DND-41 (cell line): ENCODE results near the gene ADTRP.

Experiments used
- ATAC-seq: fragments of 200-7000 bp; cut with Tn5 transposase; 3 replicates; pipeline ENCODE4 v1.9.1; 2021; ENCODE audit warnings: low read depth; ENCODE audit not compliant: insufficient read depth
- DNase-seq: peaks from one replicate; pipeline ENCODE4 v3.0.0-alpha.2; 2020
- H2AFZ ChIP-seq: 2 replicates; pipeline ENCODE4 v1.6.0; 2012; ENCODE audit warnings: low read depth, low read length
- H3K27ac ChIP-seq: 2 replicates; pipeline ENCODE4 v1.5.1; 2012; ENCODE audit warnings: low read length, inconsistent platforms
- H3K27me3 ChIP-seq: fragments of 200-600 bp; sonication (generic); 2 replicates; pipeline ENCODE4 v1.6.0; 2012; ENCODE audit warnings: low read length, mild to moderate bottlenecking, inconsistent platforms; ENCODE audit not compliant: insufficient read depth, poor library complexity
- H3K36me3 ChIP-seq: 2 replicates; pipeline ENCODE4 v1.5.1; 2012; ENCODE audit warnings: low read length, inconsistent platforms; ENCODE audit not compliant: insufficient read depth
- H3K4me1 ChIP-seq: 2 replicates; pipeline ENCODE4 v1.5.1; 2012; ENCODE audit warnings: mild to moderate bottlenecking, low read length; ENCODE audit not compliant: insufficient read depth
- H3K4me2 ChIP-seq: 2 replicates; pipeline ENCODE4 v1.6.0; 2012; ENCODE audit warnings: mild to moderate bottlenecking, moderate library complexity, low read length, inconsistent platforms; ENCODE audit not compliant: insufficient read depth
- H3K4me3 ChIP-seq, 2 experiments: fragments of 200-600 bp in 1 of 2; shearing (Covaris generic) in 1 of 2; 2 replicates each; pipeline ENCODE4 v1.5.1; 2012 to 2016; ENCODE audit warnings: inconsistent platforms in 2 of 2, low read length in 2 of 2, mild to moderate bottlenecking in 2 of 2, low read depth in 1 of 2, moderate library complexity in 1 of 2
- H3K79me2 ChIP-seq: 2 replicates; pipeline ENCODE4 v1.6.0; 2012; ENCODE audit warnings: low read length, inconsistent platforms; ENCODE audit not compliant: insufficient read depth
- H3K9ac ChIP-seq: 2 replicates; pipeline ENCODE4 v1.6.0; 2012; ENCODE audit warnings: low read depth, mild to moderate bottlenecking, inconsistent platforms, low read length, moderate library complexity
- H3K9me3 ChIP-seq: 2 replicates; pipeline ENCODE4 v1.5.1; 2012; ENCODE audit warnings: low read length, moderate library complexity, mild to moderate bottlenecking, inconsistent platforms; ENCODE audit not compliant: insufficient read depth, severe bottlenecking
- H4K20me1 ChIP-seq: 2 replicates; pipeline ENCODE4 v1.6.0; 2012; ENCODE audit warnings: low read length; ENCODE audit not compliant: insufficient read depth
- CTCF ChIP-seq: IDR thresholded peaks from 2 replicates; pipeline ENCODE4 v1.5.1; 2012; ENCODE audit warnings: borderline replicate concordance, low read length, moderate library complexity, mild to moderate bottlenecking; ENCODE audit not compliant: poor library complexity, severe bottlenecking; ENCODE audit errors: extremely low read depth
- EZH2 ChIP-seq: IDR thresholded peaks from 3 replicates; pipeline ENCODE4 v1.6.1; 2012; ENCODE audit warnings: borderline replicate concordance, low read depth, mild to moderate bottlenecking, moderate library complexity, low read length, inconsistent platforms; ENCODE audit not compliant: severe bottlenecking

The ADTRP gene

GRCh38 chr6:11705069-11705468 lies 73.5 kb downstream of the ADTRP start:
- H2AFZ ChIP-seq = no peak overlapping the region
- H3K79me2 ChIP-seq = no peaks in the 10 kb centered on the region
- no peaks in the 10 kb centered on the region for H3K4me1 ChIP-seq
- no peak overlapping the region for H3K27ac ChIP-seq
- H3K4me2 ChIP-seq = no peak overlapping the region
- H3K27me3 ChIP-seq = no peaks in the 10 kb centered on the region
- no peak for DNase-seq
- no peak overlapping the region for H3K4me3 ChIP-seq
- TF ChIP-seq CTCF (no peak), EZH2 (no peak)
- no peak overlapping the region for H3K9ac ChIP-seq
- H4K20me1 ChIP-seq = no peaks in the 10 kb centered on the region
- no peaks in the 10 kb centered on the region for H3K9me3 ChIP-seq
- H3K36me3 ChIP-seq = no peaks in the 10 kb centered on the region
- no peak for ATAC-seq

- Histone ChIP-seq H3K9ac (no peak overlapping the region), H4K20me1 (no peaks in the 10 kb centered on the region), H3K79me2 (no peaks in the 10 kb centered on the region), H2AFZ (no peak overlapping the region), H3K4me2 (no peak overlapping the region), H3K9me3 (no peaks in the 10 kb centered on the region), H3K27me3 (no peaks in the 10 kb centered on the region), H3K4me3 (no peak overlapping the region), H3K36me3 (no peaks in the 10 kb centered on the region), H3K27ac (no peak overlapping the region), H3K4me1 (no peaks in the 10 kb centered on the region)
- ATAC-seq (no peak), DNase-seq (no peak)
- TF ChIP-seq EZH2 = no peak
- no peak for TF ChIP-seq CTCF
These were observed 74.9 kb downstream of the ADTRP start for GRCh38 chr6:11703725-11704124.

GRCh38 chr6:11702500-11703130 lies 76.0 kb downstream of the ADTRP start:
- Histone ChIP-seq H3K79me2 (no peaks in the 10 kb centered on the region), H3K27ac (no peak overlapping the region), H3K4me1 (no peaks in the 10 kb centered on the region), H3K9ac (no peak overlapping the region), H2AFZ (no peak overlapping the region), H3K36me3 (no peaks in the 10 kb centered on the region), H3K4me3 (no peak overlapping the region), H4K20me1 (no peaks in the 10 kb centered on the region), H3K27me3 (no peaks in the 10 kb centered on the region), H3K4me2 (no peak overlapping the region), H3K9me3 (no peaks in the 10 kb centered on the region)
- ATAC-seq (no peak), DNase-seq (no peak)
- TF ChIP-seq EZH2 (no peak), CTCF (no peak)
